Breast epithelium (tissue), 4 donors: Measurements from ENCODE around the gene VPS52. TPM values are rescaled to one million over a fixed set of nuclear protein-coding genes. Genes with fewer than 3 reads are reported as not detected.
A peak's percentile ranks its signal among the peaks of the same experiment; 100 is the strongest.

Experiments used
- DNase-seq, 2 donors: peaks; one replicate each; pipeline ENCODE4 v3.0.0-alpha.2; 2019; ENCODE audit warnings: low spot score in 2 of 2
- H3K27ac ChIP-seq, 2 donors: fragments of 200-600 bp; sonication (generic) in 1 of 2; one replicate each; pipeline ENCODE4 v1.5.1; 2016 to 2019; ENCODE audit warnings: mild to moderate bottlenecking in 1 of 2
- H3K27me3 ChIP-seq, 2 donors: fragments of 200-600 bp; sonication (generic) in 1 of 2; one replicate each; pipeline versions ENCODE4 v1.5.1 to v1.6.0; 2017 to 2019; ENCODE audit warnings: control low read depth in 1 of 2, mild to moderate bottlenecking in 1 of 2
- H3K36me3 ChIP-seq: fragments of 200-600 bp; one replicate; pipeline ENCODE4 v1.5.1; 2019
- H3K4me1 ChIP-seq, 2 donors: fragments of 200-600 bp; sonication (generic); one replicate each; pipeline ENCODE4 v1.5.1; 2016 to 2019; ENCODE audit warnings: control low read depth in 1 of 2
- H3K4me3 ChIP-seq, 3 donors: fragments of 200-600 bp; sonication (generic); 1 replicate in 2 of 3; 2 replicates in 1 of 3; pipeline ENCODE4 v1.5.1; 2016 to 2019; ENCODE audit warnings: mild to moderate bottlenecking in 3 of 3, moderate library complexity in 2 of 3
- H3K9me3 ChIP-seq, 2 donors: fragments of 200-600 bp; sonication (generic) in 1 of 2; one replicate each; pipeline ENCODE4 v1.5.1; 2016 to 2019; ENCODE audit warnings: control low read depth in 1 of 2
- CTCF ChIP-seq, 3 donors: fragments of 450-650 bp; IDR thresholded peaks; one replicate each; pipeline ENCODE4 v1.5.1; 2016 to 2017; ENCODE audit warnings: antibody characterized with exemption in 3 of 3, mild to moderate bottlenecking in 3 of 3, moderate library complexity in 3 of 3
- POLR2A ChIP-seq: fragments of 450-650 bp; IDR thresholded peaks from one replicate; pipeline ENCODE4 v1.6.1; 2016; ENCODE audit warnings: antibody characterized with exemption, mild to moderate bottlenecking, moderate library complexity
- POLR2AphosphoS5 ChIP-seq, 3 donors: sonication (generic); formaldehyde crosslinking; IDR thresholded peaks; one replicate each; pipeline ENCODE4 v1.6.1; 2017; ENCODE audit warnings: antibody characterized with exemption in 3 of 3
- intact Hi-C: fragments of 100-400 bp; cut with DNase I; formaldehyde crosslinking; loops from one replicate; pipeline ENCODE4 v1.15.1; 2023; ENCODE audit warnings: low total_unique reads
- total RNA-seq, 3 donors: library from RNA; depleted of rRNA; stranded (reverse); fragments of >200 nt; gene quantifications; one replicate each; pipeline ENCODE4 v1.1.0, GENCODE V29; 2016

VPS52 gene
- total RNA-seq, 3 donors from 2014 or later, result 29.4 to 55.6 (median 44.2) TPM

- Histone ChIP-seq H3K4me3 (no peak overlapping the region), H3K27me3 (no peaks in the 10 kb centered on the region), H3K36me3 (no peaks in the 10 kb centered on the region), H3K4me1 (peaks cover 5 to 6% of the 10 kb centered on the region in 2 donors), H3K9me3 (no peaks in the 10 kb centered on the region), H3K27ac (no peak overlapping the region)
- intact Hi-C loops, result no loop called here
- DNase-seq, result no peak
- TF ChIP-seq POLR2AphosphoS5 (IDR thresholded peaks at IDR 0.05) (no peak), POLR2A (no peak), CTCF (IDR thresholded peaks at IDR 0.05) (no peak)
Measured at GRCh38 chr6:33211666-33212422, 59.8 kb downstream of the VPS52 start.

- Histone ChIP-seq H3K9me3 (no peaks in the 10 kb centered on the region), H3K27ac (no peak overlapping the region), H3K36me3 (no peaks in the 10 kb centered on the region), H3K4me3 (no peak overlapping the region), H3K27me3 (no peaks in the 10 kb centered on the region), H3K4me1 (peaks cover 5 to 6% of the 10 kb centered on the region in 2 donors)
- TF ChIP-seq POLR2AphosphoS5 (IDR thresholded peaks at IDR 0.05) (no peak), POLR2A (no peak), CTCF (IDR thresholded peaks at IDR 0.05) (no peak)
- no peak for DNase-seq
- intact Hi-C loops, result no loop called here
Measured at GRCh38 chr6:33211136-33211535, 60.5 kb downstream of the VPS52 start.

GRCh38 chr6:33209856-33210255 lies 61.8 kb downstream of the VPS52 start:
- Histone ChIP-seq H3K9me3 (no peaks in the 10 kb centered on the region), H3K27ac (no peak overlapping the region)

GRCh38 chr6:33208091-33208967 lies 63.3 kb downstream of the VPS52 start, which contains the start of gene RING1:
Gene RING1, plus strand, starts transcription at chr6:33208500. Its CDS starts 323 bp downstream, at chr6:33208823.
- DNase-seq, result peak; percentile 87
- TF ChIP-seq CTCF (IDR thresholded peaks at IDR 0.05), result no peak
- peak; percentile 98 for TF ChIP-seq POLR2A
- peak; percentile 99 to 100 (median 99) for TF ChIP-seq POLR2AphosphoS5 (IDR thresholded peaks at IDR 0.05)
- Histone ChIP-seq H3K9me3 (no peaks in the 10 kb centered on the region), H3K4me1 (peaks cover 5 to 22% of the 10 kb centered on the region in 2 donors), H3K27ac (peak within 1 kb of the TSS; percentile 97 to 99), H3K36me3 (no peaks in the 10 kb centered on the region), H3K27me3 (no peaks in the 10 kb centered on the region), H3K4me3 (peak within 1 kb of the TSS; percentile 73 to 91 (median 91))
- intact Hi-C loops, result no loop called here

More at GRCh38 chr6:33209856-33210255, 61.8 kb downstream of the VPS52 start:
- Histone ChIP-seq H3K27me3 (no peaks in the 10 kb centered on the region), H3K36me3 (no peaks in the 10 kb centered on the region), H3K4me1 (peaks cover 5 to 10% of the 10 kb centered on the region in 2 donors), H3K4me3 (no peak overlapping the region)
- intact Hi-C loops, result no loop called here
- TF ChIP-seq CTCF (IDR thresholded peaks at IDR 0.05), result no peak
- TF ChIP-seq POLR2A, result no peak
- TF ChIP-seq POLR2AphosphoS5 (IDR thresholded peaks at IDR 0.05), result no peak
- no peak for DNase-seq
